Measurements from ENCODE around the gene CWH43. TPM values are rescaled to one million over a fixed set of nuclear protein-coding genes. Genes with fewer than 3 reads are reported as not detected.
"Not testable (repeated sequence)": the region's sequence is repeated elsewhere in the genome, so short reads cannot be mapped to it uniquely, and the experiment has no call there.

The CWH43 gene
- polyA plus RNA-seq, 1 of the 3 experiments (the other 2 are of a cell fraction): not detected

DNA sequence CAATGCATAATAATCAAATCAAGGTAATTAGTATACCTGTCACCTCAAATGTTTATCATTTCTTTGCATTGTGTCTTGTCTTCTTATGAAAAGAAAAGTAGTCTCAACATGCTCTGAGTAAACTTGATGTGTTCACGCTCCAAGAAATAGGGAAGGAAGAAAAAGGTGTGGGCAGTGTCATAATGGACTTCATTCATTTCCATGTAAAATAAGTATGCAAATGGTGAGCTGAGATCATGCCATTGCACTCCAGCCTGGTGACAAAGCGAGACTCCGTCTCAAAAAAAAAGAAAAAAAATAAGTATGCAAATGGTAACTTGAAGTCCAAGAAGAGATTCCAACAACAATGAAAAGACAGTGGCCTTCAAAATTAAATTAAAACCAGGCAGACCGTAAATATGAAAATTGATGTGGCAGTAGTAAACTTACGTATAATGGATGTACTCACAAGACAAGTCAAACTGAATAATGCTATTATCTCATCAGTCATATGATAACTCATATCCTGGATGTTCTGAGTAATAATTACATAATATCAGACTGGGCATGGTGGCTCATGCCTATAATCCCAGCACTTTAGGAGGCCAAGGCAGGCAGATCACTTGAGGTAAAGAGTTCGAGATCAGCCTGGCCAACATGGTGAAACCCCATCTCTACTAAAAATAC lies 6.0 kb upstream of the CWH43 start:
- Histone ChIP-seq H3K27ac (ENCODE audit: low read depth in 2 of 2, low read length in 1 of 2) (no peak overlapping the region), H3K9me3 (no peaks in the 10 kb centered on the region), H3K9ac (no peak overlapping the region), H3K27me3 (ENCODE audit: insufficient read depth) (peaks cover 18% of the 10 kb centered on the region; the same call in 1 of the 2 replicates), H3K36me3 (replicated peaks in 1 of 2; ENCODE audit: control insufficient read depth in 1 of 2, insufficient read depth in 2 of 2, low read length in 1 of 2) (no peaks in the 10 kb centered on the region), H4K20me1 (ENCODE audit: insufficient read depth) (no peaks in the 10 kb centered on the region), H3K4me1 (ENCODE audit: control insufficient read depth in 1 of 2, insufficient read depth in 2 of 2, low read depth in 1 of 2, low read length in 1 of 2) (no peaks in the 10 kb centered on the region), H3K4me3 (ENCODE audit: low read depth in 2 of 2, low read length in 1 of 2) (no peak overlapping the region), H3F3A (replicated peaks; ENCODE audit: insufficient read depth) (peaks cover 6% of the 10 kb centered on the region), H3K9me2 (no peaks in the 10 kb centered on the region), H3K4me2 (no peak overlapping the region), H3K79me2 (ENCODE audit: insufficient read depth) (no peaks in the 10 kb centered on the region), H2AFZ (ENCODE audit: low read depth) (no peak overlapping the region)
- DNase-seq: no peak
- CTCF ChIA-PET: interaction anchor here (0.6 kb wide), 1 partner anchor 26 kb away, joined by 3 read pairs; no protein-coding TSS in a partner anchor
- TF ChIP-seq, protein P1, sequence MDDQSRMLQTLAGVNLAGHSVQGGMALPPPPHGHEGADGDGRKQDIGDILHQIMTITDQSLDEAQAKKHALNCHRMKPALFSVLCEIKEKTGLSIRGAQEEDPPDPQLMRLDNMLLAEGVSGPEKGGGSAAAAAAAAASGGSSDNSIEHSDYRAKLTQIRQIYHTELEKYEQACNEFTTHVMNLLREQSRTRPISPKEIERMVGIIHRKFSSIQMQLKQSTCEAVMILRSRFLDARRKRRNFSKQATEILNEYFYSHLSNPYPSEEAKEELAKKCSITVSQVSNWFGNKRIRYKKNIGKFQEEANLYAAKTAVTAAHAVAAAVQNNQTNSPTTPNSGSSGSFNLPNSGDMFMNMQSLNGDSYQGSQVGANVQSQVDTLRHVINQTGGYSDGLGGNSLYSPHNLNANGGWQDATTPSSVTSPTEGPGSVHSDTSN (IDR thresholded peaks at IDR 0.05): peak; percentile 49
- TF ChIP-seq RAD21 (IDR thresholded peaks at IDR 0.05; ENCODE audit: low read length) (no peak), FOSL2 (IDR thresholded peaks at IDR 0.05; ENCODE audit: borderline replicate concordance, low read depth) (peak; percentile 54; the same call in 1 of the 2 replicates), FOXJ3 (CRISPR knock-in tag; IDR thresholded peaks at IDR 0.05) (no peak), TCF12 (IDR thresholded peaks at IDR 0.05) (peak; percentile 31)
- TF ChIP-seq, protein P2, sequence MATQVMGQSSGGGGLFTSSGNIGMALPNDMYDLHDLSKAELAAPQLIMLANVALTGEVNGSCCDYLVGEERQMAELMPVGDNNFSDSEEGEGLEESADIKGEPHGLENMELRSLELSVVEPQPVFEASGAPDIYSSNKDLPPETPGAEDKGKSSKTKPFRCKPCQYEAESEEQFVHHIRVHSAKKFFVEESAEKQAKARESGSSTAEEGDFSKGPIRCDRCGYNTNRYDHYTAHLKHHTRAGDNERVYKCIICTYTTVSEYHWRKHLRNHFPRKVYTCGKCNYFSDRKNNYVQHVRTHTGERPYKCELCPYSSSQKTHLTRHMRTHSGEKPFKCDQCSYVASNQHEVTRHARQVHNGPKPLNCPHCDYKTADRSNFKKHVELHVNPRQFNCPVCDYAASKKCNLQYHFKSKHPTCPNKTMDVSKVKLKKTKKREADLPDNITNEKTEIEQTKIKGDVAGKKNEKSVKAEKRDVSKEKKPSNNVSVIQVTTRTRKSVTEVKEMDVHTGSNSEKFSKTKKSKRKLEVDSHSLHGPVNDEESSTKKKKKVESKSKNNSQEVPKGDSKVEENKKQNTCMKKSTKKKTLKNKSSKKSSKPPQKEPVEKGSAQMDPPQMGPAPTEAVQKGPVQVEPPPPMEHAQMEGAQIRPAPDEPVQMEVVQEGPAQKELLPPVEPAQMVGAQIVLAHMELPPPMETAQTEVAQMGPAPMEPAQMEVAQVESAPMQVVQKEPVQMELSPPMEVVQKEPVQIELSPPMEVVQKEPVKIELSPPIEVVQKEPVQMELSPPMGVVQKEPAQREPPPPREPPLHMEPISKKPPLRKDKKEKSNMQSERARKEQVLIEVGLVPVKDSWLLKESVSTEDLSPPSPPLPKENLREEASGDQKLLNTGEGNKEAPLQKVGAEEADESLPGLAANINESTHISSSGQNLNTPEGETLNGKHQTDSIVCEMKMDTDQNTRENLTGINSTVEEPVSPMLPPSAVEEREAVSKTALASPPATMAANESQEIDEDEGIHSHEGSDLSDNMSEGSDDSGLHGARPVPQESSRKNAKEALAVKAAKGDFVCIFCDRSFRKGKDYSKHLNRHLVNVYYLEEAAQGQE (IDR thresholded peaks at IDR 0.05; ENCODE audit: low read depth, low read length): no peak
- 37% methylated on average over 6 of the region's 6 CpGs for WGBS (ENCODE audit: low lambda C conversion rate)
- POLR2A ChIA-PET: no interaction called here

DNA sequence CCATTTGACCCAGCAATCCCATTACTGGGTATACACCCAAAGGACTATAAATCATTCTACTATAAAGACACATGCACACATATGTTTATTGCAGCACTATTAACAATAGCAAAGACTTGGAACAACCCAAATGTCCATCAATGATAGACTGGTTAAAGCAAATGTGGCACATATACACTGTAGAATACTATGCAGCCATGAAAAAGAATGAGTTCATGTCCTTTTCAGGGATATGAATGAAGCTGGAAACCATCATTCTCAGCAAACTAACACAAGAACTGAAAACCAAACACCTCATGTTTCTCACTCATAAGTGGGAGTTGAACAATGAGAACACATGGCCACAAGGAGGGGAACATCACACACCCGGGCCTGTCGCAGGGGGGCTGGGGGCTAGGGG lies 2.1 kb upstream of the CWH43 start:
- H4K20me1 ChIP-seq (ENCODE audit: insufficient read depth); H3K36me3 ChIP-seq (replicated peaks in 1 of 2; ENCODE audit: control insufficient read depth in 1 of 2, insufficient read depth in 2 of 2, low read length in 1 of 2); H3K4me1 ChIP-seq (ENCODE audit: control insufficient read depth in 1 of 2, insufficient read depth in 2 of 2, low read depth in 1 of 2, low read length in 1 of 2); DNase-seq; H3K9me3 ChIP-seq; H3K4me2 ChIP-seq; CTCF ChIA-PET; H2AFZ ChIP-seq (ENCODE audit: low read depth); POLR2A ChIA-PET; H3K79me2 ChIP-seq (ENCODE audit: insufficient read depth); H3K9me2 ChIP-seq; H3K4me3 ChIP-seq (ENCODE audit: low read depth in 2 of 2, low read length in 1 of 2); H3F3A ChIP-seq (replicated peaks; ENCODE audit: insufficient read depth); H3K9ac ChIP-seq; H3K27ac ChIP-seq (ENCODE audit: low read depth in 2 of 2, low read length in 1 of 2): not testable (repeated sequence)
- peaks cover 45% of the 10 kb centered on the region for H3K27me3 ChIP-seq (ENCODE audit: insufficient read depth)
- WGBS (ENCODE audit: low lambda C conversion rate): 18% methylated on average over 2 of the region's 2 CpGs
